Stimulated activated CD8-positive, alpha-beta memory T cell treated with anti-CD3 and anti-CD28 coated beads, Interleukin-12 subunit alpha, Interleukin-12 subunit beta, amount 100 ng/mL, for 24 hours (primary cell): ENCODE results near the gene DCLK2.

Source experiments
- DNase-seq: peaks from one replicate; pipeline ENCODE4 v3.0.0-alpha.2; 2020; ENCODE audit errors: extremely low read depth

DCLK2 gene

GRCh38 chr4:150240011-150240410 lies 161.8 kb downstream of the DCLK2 start:
- no peak for DNase-seq

DNA sequence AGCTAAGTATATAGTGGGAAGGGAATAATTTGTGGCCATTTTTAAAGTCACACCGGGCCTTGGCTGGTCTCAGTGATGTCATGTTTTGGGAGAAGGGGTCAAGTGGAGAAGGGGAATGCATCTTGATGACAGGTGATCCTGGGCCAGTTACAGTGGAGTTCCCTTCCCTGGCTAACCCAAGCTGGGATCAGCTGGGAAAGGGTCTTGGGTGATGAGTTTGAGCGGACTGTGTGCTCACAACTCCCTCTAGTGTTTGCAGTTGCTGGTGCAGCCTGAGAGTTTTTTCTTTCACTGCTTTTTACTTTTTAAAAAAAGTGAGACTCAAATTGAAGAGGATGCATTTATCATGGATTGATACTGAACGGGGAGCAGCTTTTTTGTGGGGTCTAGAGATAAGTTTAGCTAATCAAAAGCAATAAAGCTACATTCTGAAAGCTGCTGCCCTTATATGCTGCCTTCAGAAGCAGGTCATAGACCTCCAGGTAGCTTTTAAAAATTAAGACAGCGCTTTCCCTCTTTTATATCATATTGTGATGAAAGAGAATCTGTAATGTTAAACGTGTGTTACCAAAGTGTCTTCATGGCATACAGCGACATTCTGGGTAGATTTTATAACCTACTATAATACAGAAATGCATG lies 164.7 kb downstream of the DCLK2 start:
- no peak for DNase-seq

DNA sequence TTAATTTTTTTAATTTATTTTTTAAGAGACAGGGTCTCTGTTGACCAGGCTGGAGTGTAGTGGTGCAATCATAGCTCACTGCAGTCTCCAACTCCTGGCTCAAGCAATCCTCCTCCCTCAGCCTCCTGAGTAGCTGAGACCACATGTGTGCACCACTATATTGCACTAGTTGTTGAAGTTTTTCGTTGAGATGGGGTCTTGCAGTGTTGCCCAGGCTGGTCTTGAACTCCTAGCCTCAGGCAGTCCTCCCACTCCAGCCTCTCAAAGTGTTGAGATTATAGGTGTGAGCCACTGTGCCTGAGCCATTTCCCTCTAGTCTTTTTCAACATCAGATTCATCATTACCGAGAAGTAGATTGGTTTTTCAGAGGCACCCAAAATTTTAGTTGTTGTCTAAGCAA lies 165.7 kb downstream of the DCLK2 start:
- no peak for DNase-seq

DNA sequence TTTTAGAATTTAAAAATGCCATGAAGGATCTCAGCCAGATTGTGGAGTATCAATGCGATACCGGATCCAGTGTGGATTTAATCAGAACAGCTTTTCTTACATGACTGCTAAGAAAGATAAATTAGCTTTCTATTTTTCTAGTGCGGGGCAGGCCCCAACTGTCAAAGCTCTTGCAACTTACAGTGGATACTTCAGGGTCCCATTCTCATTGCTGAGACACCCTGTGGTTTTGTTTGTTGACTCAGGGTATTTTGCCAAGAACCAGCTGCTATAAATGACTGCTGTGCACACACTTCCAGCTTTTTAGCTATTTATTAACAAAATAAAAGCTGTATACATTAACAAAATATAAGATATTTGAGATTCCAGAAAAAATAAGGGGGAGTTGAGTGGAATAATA lies 166.4 kb downstream of the DCLK2 start:
- no peak for DNase-seq

DNA sequence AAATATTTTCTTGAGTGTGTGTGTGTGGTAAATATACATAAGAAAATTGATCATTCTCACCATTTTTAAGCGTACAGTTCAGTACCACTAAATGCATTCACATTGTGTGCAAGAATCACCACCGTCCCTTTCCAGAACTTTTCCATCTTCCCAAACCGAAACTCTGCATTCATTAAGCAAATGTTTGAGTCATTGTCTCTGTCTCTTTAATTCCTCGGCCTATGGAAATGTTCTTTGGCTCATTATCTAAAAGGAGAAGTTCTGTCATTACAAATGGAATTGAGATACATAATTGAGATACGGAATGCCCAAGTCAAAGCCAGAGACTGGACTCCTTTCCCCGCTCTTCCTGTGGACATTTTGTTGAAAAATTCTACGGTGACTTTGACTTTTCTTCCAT lies 168.9 kb downstream of the DCLK2 start:
- no peak for DNase-seq

- no peak for DNase-seq
Observed at GRCh38 chr4:150248181-150248580, 169.9 kb downstream of the DCLK2 start.

DNA sequence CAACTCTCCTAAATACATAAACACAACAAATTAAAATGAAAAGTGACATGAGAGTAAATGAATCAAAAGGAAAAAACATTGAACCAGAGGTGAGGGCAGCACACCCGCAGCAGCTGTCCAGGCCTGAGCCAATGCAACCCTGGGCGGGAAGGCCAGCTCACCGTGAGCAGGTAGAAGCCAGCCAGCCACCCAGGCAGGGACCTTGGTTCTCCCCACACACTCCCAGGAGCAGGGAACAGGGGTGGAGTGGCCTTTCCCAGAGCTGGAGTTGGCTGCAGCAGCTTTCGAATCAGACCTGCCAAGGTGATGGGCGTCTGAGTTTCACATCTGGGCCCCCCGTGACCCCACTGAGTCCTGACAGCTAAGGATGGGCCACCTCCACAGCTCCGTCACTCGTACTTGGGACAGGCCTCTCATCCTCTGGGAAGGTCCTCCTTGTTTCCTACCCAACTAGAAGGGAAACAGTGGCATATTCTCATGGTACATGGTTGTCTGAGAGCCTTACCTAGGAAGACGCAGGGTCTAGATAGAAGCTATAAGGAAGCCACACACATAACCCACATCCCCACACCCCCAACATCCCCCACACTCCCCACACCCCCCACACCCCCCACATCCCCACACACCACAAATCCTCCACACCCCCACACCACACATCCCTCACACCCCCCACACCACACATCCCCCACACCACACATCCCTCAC lies 172.2 kb downstream of the DCLK2 start:
- no peak for DNase-seq

- DNase-seq: no peak
Observed at GRCh38 chr4:150250998-150251651, 172.9 kb downstream of the DCLK2 start.

DNA sequence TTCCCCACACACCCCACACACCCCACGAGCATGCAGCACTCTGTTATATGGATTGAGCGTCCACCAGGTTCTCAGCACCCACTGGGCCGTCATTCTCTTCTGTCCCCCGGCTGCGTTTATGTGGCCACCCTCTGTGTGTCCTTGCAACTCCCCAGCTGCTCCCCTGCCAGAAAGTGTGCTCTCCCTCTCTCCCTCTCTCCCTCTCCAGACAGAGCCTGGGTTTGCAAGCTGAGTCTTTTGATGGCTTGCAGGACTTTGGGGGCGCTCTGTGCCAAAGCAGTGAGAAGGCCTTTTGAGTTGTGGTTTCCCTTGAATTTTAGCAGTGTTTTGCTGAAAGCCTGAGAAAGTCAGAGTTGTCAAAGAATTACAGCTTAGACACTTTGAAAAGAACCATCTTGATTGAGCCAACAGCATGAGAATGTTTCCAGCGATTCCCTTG lies 173.5 kb downstream of the DCLK2 start:
- no peak for DNase-seq

- DNase-seq: no peak
Observed at GRCh38 chr4:150252306-150252705, 174.1 kb downstream of the DCLK2 start.

DNA sequence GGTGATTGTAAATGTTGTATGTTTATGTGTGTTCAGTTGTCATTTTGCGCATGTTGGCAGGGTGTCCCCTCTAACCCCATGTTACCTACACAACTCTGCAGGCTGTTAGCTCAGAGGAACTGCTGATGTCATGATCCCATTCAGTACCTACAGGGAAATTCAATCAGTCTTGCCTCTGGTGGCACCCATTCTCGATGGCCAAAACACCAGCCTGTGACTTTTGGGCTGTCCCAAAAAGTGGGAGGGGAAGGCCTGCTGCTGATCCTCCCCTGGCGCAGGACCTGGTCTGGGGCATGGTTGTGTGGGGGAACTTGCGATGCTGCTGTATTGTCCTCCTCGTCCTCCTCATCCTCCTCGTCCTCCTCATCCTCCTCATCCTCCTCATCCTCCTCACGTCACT lies 174.5 kb downstream of the DCLK2 start:
- no peak for DNase-seq

DNA sequence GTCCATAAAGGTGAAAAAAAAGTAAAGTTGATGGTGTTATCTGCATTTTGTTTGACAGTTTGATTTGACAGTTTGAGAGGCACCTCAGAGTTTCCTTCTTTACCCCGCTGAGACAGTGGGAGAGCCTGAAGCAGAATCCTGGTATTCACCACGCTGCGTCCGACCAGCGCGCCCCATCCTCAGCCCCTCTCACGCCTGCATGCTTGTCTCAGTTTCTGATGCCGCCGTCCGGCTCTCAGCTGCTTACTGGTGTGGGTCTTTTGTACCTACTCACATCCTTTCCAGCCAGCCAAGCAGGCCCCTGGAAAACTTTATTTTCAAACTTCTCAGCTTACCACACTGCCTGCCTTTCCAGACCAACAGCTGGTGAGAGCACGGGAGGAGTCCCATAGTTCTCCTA lies 175.2 kb downstream of the DCLK2 start:
- DNase-seq: no peak

DNA sequence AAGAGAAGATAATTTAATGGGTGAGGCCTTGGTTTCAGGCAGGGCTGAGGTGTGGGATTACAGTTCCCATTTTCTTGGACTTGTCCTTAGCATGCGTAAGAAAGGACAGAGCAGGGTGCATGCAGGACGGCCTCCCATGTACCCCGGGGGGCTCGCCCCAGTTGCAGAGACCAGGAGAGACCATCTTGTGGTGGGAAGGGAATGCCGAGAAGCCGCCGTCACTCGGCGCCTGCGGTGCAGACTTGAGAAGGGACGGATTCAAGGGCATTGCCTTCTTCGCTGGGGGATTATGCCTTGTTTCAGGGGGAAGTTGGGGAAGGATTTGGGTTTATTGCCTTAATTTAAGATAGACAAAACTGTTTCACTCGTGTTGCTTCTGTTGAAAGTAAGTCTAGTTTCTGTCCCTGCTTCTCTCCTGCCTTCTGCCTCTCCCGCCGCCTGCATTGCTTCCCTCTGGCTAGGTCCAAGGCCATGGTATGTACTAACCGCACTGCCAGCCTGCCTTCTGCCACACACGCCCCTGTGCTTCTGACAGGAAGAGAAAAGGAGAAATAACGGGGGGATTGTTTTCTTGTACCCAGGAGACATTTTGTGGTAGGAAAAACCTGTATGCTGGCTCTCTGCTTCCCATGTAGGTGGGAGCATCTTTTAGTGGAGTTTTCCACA lies 175.9 kb downstream of the DCLK2 start:
- DNase-seq: no peak

DNA sequence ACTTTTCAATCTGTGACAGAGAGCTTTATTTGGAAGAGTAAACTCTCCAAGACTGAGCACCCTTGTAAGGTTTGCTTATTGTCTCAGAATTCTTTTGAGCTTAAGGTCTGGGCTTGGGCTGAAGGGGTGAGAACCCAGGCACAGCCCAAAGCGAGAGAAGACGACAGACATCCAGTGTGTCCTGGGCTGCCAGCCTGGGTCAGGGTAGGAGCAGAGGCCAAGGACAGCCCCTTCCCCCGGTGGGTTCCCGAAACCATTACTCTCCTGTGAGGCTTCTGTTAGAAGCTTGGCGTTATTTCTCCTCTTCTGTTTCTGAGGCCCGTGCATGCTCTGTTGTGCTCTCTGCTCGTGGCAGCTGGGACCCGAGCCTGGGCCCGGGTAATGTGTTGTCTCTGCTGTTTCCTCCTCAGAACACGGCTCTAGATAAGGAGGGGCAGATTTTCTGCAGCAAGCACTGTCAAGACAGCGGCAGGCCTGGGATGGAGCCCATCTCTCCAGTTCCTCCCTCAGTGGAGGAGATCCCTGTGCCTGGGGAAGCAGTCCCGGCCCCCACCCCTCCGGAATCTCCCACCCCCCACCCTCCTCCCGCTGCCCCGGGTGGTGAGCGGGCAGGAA lies 177.5 kb downstream of the DCLK2 start:
- no peak for DNase-seq

DNA sequence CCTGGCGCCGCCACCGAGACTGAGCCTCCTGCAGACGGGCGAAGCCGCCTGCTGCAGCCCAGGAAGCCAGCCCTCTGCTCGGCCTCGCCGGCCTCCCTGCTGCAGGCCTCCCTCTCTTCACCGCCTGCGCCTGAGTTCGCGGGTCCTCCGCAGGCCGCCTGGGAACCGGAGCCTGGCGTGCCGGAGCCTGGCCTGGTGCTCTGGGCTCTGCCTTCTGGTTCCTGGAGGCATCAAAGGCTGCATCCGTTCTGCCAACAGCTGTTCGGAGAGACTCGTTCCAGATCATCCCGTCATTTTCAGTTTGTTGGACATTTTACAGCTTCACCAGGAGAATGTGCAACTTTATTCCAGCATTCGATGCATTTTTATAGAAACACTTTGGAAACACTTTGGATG lies 178.0 kb downstream of the DCLK2 start:
- DNase-seq: no peak

DNA sequence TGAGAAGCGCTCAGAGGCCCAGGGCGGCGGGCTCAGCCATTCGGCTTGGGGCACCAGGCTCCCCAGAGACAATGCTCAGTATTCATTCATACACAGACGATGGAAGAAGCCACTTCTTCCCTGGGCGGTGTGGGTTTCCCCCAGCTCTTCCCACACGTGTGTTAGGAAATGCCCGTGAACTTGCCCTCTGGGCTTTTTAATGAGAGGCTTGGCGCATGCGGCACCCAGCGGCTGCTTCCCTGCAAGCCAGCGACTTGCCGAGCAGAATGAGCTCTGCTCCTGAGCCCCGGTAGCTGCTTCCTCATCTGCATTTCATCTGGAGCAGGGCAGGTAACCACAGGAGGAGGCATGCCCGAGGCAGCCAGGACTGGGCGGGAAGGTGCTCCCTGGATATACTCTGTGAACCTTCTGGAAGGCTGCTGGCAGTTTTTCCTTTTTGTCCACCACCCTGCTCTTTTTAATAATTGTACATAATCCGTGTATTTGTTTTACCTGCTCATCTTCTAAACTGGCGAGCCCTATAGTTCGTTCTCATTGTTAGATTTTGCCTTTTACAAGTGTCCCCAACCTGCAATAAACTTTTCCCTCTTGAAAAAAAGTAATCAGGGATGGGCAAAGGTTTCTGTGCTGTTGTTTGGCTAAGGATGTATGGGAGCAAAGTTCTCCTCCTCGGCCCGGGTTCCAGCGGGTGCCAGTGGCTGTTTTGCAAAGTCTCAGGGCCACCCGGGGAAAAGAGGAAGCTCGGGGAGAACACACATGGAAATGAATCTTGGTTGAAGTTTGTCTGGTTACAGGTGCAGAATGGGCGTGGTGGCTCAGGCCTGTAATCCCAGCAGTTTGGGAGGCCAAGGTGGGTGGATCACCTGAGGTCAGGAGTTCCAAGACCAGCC lies 178.8 kb downstream of the DCLK2 start:
- DNase-seq: no peak

DNA sequence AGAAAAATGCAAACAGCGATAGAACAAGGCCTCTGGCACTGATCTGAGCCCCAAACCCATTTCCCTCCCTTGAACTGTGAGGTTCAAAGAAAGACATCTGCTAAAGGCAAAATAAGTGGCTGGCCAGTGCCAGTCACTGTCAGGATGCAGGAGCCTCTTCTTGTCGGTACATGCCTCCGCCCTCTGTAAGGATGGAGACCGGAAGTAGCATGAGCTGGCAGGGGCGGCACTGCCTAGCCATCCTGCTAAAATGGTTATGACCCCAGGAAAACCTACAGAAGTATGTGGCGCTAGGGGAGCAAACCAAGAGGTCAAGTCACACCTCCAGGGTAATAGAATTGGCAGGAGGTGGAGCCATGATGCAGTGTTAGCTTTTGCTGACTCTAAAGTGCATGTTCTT lies 180.3 kb downstream of the DCLK2 start:
- DNase-seq: no peak

DNA sequence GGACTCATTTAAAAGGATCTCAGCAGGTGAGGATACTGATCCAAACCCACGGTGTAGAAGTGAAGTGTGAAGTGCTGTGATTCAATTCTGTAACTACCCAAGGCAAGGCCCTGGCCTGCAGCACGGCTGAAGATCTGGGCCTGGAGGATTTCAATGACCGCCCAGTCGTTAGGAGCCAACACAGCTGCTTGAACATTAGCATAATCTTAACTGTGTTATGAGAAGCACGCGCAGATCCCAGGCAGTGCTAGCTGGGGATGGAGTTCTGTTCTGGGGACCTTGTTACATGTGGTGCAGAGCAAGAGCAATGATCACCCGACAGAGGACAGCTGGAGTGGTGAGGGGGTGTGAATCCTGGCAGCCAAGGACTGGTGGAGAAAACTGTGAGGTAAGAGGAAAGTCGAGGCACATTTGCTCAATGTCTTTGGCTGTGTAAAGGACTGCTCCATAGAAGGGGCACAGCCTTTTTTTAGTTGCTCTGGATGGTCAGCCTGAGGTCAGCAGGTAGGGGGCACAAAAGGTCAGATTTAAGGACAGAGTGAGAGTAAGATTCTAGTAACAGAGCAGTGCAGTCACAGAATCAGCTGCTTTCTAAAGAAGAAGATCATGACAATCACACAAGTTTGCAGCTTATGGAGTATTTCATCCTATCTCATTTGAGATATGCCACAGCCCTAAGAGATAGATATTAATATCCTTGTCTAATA lies 181.8 kb downstream of the DCLK2 start:
- no peak for DNase-seq

GRCh38 chr4:150261571-150261970 lies 183.3 kb downstream of the DCLK2 start:
- DNase-seq: no peak

- DNase-seq: no peak
Observed at GRCh38 chr4:150262611-150263010, 184.4 kb downstream of the DCLK2 start.
